A549 (cell line): ENCODE measurements around the gene RGS21. TPM values are rescaled to one million over a fixed set of nuclear protein-coding genes. Genes with fewer than 3 reads are reported as not detected.

ENCODE experiments used
- ATAC-seq, 2 experiments: fragments of 200-7000 bp in 1 of 2; fragments of >200 bp in 1 of 2; cut with Nextera tagmentation in 1 of 2; cut with Tn5 transposase in 1 of 2; 3 replicates each; pipeline versions ENCODE4 v1.8.0 to v1.9.1; 2018 to 2020; ENCODE audit warnings: mild to moderate bottlenecking in 1 of 2, moderate library complexity in 1 of 2
- CTCF ChIA-PET: fragments of 300-600 bp; sonication (Branson Sonifier 250); formaldehyde crosslinking; extraction: SDS; loops from one replicate; lab custom pipeline; 2021; ENCODE audit warnings: antibody characterized with exemption, inconsistent platforms; lab: Yijun Ruan, JAX
- POLR2A ChIA-PET: fragments of 350-600 bp; formaldehyde crosslinking; extraction: SDS; loops from one replicate; lab custom pipeline; 2021; ENCODE audit warnings: antibody characterized with exemption, inconsistent platforms; lab: Yijun Ruan, JAX
- DNase-seq, 2 experiments: peaks; one replicate each; pipeline versions ENCODE4 v3.0.0 to v3.0.0-alpha.2; 2011 to 2016; ENCODE audit warnings: low read depth in 1 of 2, low spot score in 1 of 2
- FAIRE-seq: peaks from 2 replicates; lab custom pipeline; 2011; peaks lifted over from hg19 to GRCh38; lab: Jason Lieb, UNC
- H3K27ac ChIP-seq, 2 experiments: fragments of >200 bp; sonication (Bioruptor Twin); formaldehyde crosslinking; 3 replicates each; pipeline ENCODE4 v1.5.1; 2016 to 2017
- H3K4me1 ChIP-seq: fragments of >200 bp; sonication (Bioruptor Twin); formaldehyde crosslinking; 3 replicates; pipeline ENCODE4 v1.6.1; 2016
- H3K4me2 ChIP-seq: fragments of >200 bp; sonication (Bioruptor Twin); formaldehyde crosslinking; 3 replicates; pipeline ENCODE4 v1.6.1; 2016
- H3K4me3 ChIP-seq: fragments of >200 bp; sonication (Bioruptor Twin); formaldehyde crosslinking; 3 replicates; pipeline ENCODE4 v1.5.1; 2016
- H3K9me3 ChIP-seq: fragments of >200 bp; sonication (Bioruptor Twin); formaldehyde crosslinking; 3 replicates; pipeline ENCODE4 v1.6.1; 2016
- CBX2 ChIP-seq: fragments of 200-600 bp; sonication (generic); IDR thresholded peaks from 2 replicates; pipeline ENCODE4 v1.6.1; 2016; ENCODE audit warnings: low read depth, mild to moderate bottlenecking, borderline replicate concordance
- CEBPB ChIP-seq, 2 experiments: fragments of >200 bp in 1 of 2; sonication (Bioruptor Twin) in 1 of 2; formaldehyde crosslinking in 1 of 2; IDR thresholded peaks; 2 replicates each; pipeline ENCODE4 v1.6.1; 2012 to 2016
- CHD2 ChIP-seq: fragments of 150-350 bp; IDR thresholded peaks from 2 replicates; pipeline ENCODE4 v1.6.1; 2014; ENCODE audit warnings: low read length; ENCODE audit not compliant: partially characterized antibody
- CHD4 ChIP-seq: fragments of 200-600 bp; sonication (generic); IDR thresholded peaks from 2 replicates; pipeline ENCODE4 v1.6.1; 2016; ENCODE audit warnings: antibody characterized with exemption, mild to moderate bottlenecking, borderline replicate concordance
- EHF ChIP-seq: fragments of 250-450 bp; sonication (Bioruptor Pico); IDR thresholded peaks from 2 replicates; pipeline ENCODE4 v1.5.0; 2020; ENCODE audit warnings: mild to moderate bottlenecking
- EHMT2 ChIP-seq: fragments of 200-600 bp; sonication (generic); IDR thresholded peaks from 2 replicates; pipeline ENCODE4 v1.6.1; 2016; ENCODE audit warnings: antibody characterized with exemption, low read depth, mild to moderate bottlenecking, moderate library complexity
- ESRRA ChIP-seq: fragments of 150-350 bp; IDR thresholded peaks from 2 replicates; pipeline ENCODE4 v1.6.1; 2014; ENCODE audit warnings: mild to moderate bottlenecking, low read length, borderline replicate concordance
- FOSB ChIP-seq: fragments of 250-450 bp; sonication (Bioruptor Pico); IDR thresholded peaks from 2 replicates; pipeline ENCODE4 v1.5.0; 2020; ENCODE audit warnings: mild to moderate bottlenecking, moderate library complexity
- FOSL2 ChIP-seq, 2 experiments: fragments of 450-650 bp in 1 of 2; fragments of >200 bp in 1 of 2; sonication (Bioruptor Twin) in 1 of 2; formaldehyde crosslinking; IDR thresholded peaks; 2 replicates each; pipeline versions ENCODE4 v1.5.0 to v1.6.1; 2016 to 2020; ENCODE audit warnings: mild to moderate bottlenecking in 1 of 2, moderate library complexity in 1 of 2
- GATA3 ChIP-seq: IDR thresholded peaks from 2 replicates; pipeline ENCODE4 v1.6.1; 2012; ENCODE audit warnings: borderline replicate concordance
- HEYL ChIP-seq: fragments of 250-450 bp; sonication (Bioruptor Pico); IDR thresholded peaks from 2 replicates; pipeline ENCODE4 v1.8.0; 2021; ENCODE audit warnings: mild to moderate bottlenecking, moderate library complexity
- KDM5A ChIP-seq: fragments of 200-600 bp; sonication (generic); IDR thresholded peaks from 2 replicates; pipeline ENCODE4 v1.6.1; 2016; ENCODE audit warnings: antibody characterized with exemption, mild to moderate bottlenecking
- MAFK ChIP-seq: fragments of 450-650 bp; IDR thresholded peaks from 2 replicates; pipeline ENCODE4 v1.6.1; 2014; ENCODE audit not compliant: partially characterized antibody
- MAZ ChIP-seq: fragments of 150-350 bp; IDR thresholded peaks from 2 replicates; pipeline ENCODE4 v1.6.1; 2014; ENCODE audit warnings: antibody characterized with exemption, low read depth, low read length, borderline replicate concordance
- MYC ChIP-seq: IDR thresholded peaks from 2 replicates; pipeline ENCODE4 v1.6.1; 2012; ENCODE audit warnings: mild to moderate bottlenecking, inconsistent platforms, low read length, improper control_type of control experiment, borderline replicate concordance
- RAD21 ChIP-seq, 2 experiments: fragments of >200 bp in 1 of 2; sonication (Bioruptor Twin) in 1 of 2; formaldehyde crosslinking in 1 of 2; IDR thresholded peaks in 1 of 2; conservative IDR thresholded peaks in 1 of 2; 2 replicates in 1 of 2; 3 replicates in 1 of 2; pipeline ENCODE4 v1.6.1; 2012 to 2018; ENCODE audit warnings: inconsistent platforms in 1 of 2
- RFX5 ChIP-seq: fragments of 450-650 bp; IDR thresholded peaks from 2 replicates; pipeline ENCODE4 v1.7.1; 2014; ENCODE audit warnings: antibody characterized with exemption, mild to moderate bottlenecking, moderate library complexity
- RNF2 ChIP-seq: fragments of 200-600 bp; sonication (generic); IDR thresholded peaks from 2 replicates; pipeline ENCODE4 v1.6.1; 2016; ENCODE audit warnings: low read depth, mild to moderate bottlenecking, antibody characterized with exemption, moderate library complexity, borderline replicate concordance
- ZC3H11A ChIP-seq: fragments of 450-650 bp; IDR thresholded peaks from 2 replicates; pipeline ENCODE4 v1.6.1; 2014; ENCODE audit warnings: antibody characterized with exemption, mild to moderate bottlenecking
- ZFP36 ChIP-seq: fragments of 450-650 bp; IDR thresholded peaks from 2 replicates; pipeline ENCODE4 v1.6.1; 2014; ENCODE audit warnings: borderline replicate concordance; ENCODE audit not compliant: partially characterized antibody
- ZNF302 ChIP-seq: fragments of 250-450 bp; sonication (Bioruptor Pico); IDR thresholded peaks from 2 replicates; pipeline ENCODE4 v1.9.0; 2021; ENCODE audit warnings: inconsistent platforms, mild to moderate bottlenecking, moderate library complexity
- WGBS: methylation state at CpG from one replicate; pipeline ENCODE4 v1.1.6; 2017; ENCODE audit errors: missing lambda C conversion rate; 5-methylcytosine and 5-hydroxymethylcytosine counted together
- polyA plus RNA-seq, 4 experiments: library from polyadenylated mRNA; depleted of rRNA in 3 of 4; stranded (reverse); fragments of >200 nt; fragmentation: RNase III in 1 of 4; extraction: RNeasy Plus Mini Kit Qiagen cat#74134 plus additional on column Dnase treatment in 1 of 4; gene quantifications; 2 replicates in 3 of 4; 3 replicates in 1 of 4; pipeline ENCODE4 v1.2.3, GENCODE V29; 2011 to 2017
- TF ChIP-seq, protein P1 (sequence below): fragments of 250-450 bp; sonication (Bioruptor Pico); IDR thresholded peaks from 2 replicates; pipeline ENCODE4 v1.5.0; 2020; ENCODE audit warnings: low read depth, mild to moderate bottlenecking, moderate library complexity
- TF ChIP-seq, protein P2 (sequence below): fragments of >200 bp; sonication (Bioruptor Twin); formaldehyde crosslinking; IDR thresholded peaks from 3 replicates; pipeline ENCODE4 v1.6.1; 2016
- TF ChIP-seq, protein P3 (sequence below): fragments of >200 bp; sonication (Bioruptor Twin); formaldehyde crosslinking; IDR thresholded peaks from 2 replicates; pipeline ENCODE4 v1.6.1; 2016
- TF ChIP-seq, protein P4 (sequence below): fragments of 150-350 bp; IDR thresholded peaks from 2 replicates; pipeline ENCODE4 v1.6.1; 2014; ENCODE audit warnings: low read depth, mild to moderate bottlenecking, low read length
- TF ChIP-seq, protein P5 (sequence below): fragments of 250-450 bp; sonication (Bioruptor Pico); IDR thresholded peaks from 2 replicates; pipeline ENCODE4 v1.5.0; 2021; ENCODE audit warnings: mild to moderate bottlenecking, moderate library complexity, borderline replicate concordance

RGS21 gene
- polyA plus RNA-seq, 2 of the 4 experiments (the other 2 are of a cell fraction): not detected

DNA sequence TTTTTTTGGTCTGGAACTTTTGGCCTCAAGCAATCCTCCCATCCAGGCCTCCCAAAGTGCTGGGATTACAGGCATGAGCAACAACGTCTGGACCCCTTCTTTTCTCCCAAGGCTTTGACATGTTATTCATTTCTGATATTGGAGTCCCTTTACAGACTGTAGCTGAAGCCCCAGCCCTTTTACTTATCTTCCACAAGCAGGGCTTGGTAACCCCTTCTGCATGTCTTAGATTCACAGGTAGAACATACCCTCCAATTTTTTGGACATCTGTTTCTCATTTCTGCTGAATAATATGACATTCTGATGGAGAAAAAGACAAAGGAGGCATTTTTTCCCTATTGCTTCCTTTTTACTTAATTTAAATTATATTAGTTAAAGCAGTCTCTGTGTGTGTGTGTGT is 39.2 kb upstream of the RGS21 start:
- FAIRE-seq: no peak
- Histone ChIP-seq H3K4me2 (no peak overlapping the region), H3K27ac (no peak overlapping the region), H3K4me3 (no peak overlapping the region), H3K4me1 (no peaks in the 10 kb centered on the region), H3K9me3 (no peaks in the 10 kb centered on the region)
- WGBS: 20% methylated on average over 1 of the region's 1 CpG
- no peak for ATAC-seq
- TF ChIP-seq, protein P1, sequence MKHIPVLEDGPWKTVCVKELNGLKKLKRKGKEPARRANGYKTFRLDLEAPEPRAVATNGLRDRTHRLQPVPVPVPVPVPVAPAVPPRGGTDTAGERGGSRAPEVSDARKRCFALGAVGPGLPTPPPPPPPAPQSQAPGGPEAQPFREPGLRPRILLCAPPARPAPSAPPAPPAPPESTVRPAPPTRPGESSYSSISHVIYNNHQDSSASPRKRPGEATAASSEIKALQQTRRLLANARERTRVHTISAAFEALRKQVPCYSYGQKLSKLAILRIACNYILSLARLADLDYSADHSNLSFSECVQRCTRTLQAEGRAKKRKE (CRISPR knock-in tag): no peak
- TF ChIP-seq FOSB (CRISPR knock-in tag): no peak
- TF ChIP-seq RFX5: no peak
- no peak for TF ChIP-seq ESRRA
- TF ChIP-seq KDM5A: no peak
- TF ChIP-seq MAZ: no peak
- no peak for TF ChIP-seq CBX2
- TF ChIP-seq EHMT2: no peak
- TF ChIP-seq FOSL2 (IDR thresholded peaks at IDR 0.05): no peak
- TF ChIP-seq FOSL2 (CRISPR knock-in tag; IDR thresholded peaks at IDR 0.05): no peak
- TF ChIP-seq RNF2: no peak
- no peak for TF ChIP-seq ZNF302 (CRISPR knock-in tag)
- no peak for TF ChIP-seq ZC3H11A
- no peak for TF ChIP-seq EHF (CRISPR knock-in tag)
- TF ChIP-seq, protein P2, sequence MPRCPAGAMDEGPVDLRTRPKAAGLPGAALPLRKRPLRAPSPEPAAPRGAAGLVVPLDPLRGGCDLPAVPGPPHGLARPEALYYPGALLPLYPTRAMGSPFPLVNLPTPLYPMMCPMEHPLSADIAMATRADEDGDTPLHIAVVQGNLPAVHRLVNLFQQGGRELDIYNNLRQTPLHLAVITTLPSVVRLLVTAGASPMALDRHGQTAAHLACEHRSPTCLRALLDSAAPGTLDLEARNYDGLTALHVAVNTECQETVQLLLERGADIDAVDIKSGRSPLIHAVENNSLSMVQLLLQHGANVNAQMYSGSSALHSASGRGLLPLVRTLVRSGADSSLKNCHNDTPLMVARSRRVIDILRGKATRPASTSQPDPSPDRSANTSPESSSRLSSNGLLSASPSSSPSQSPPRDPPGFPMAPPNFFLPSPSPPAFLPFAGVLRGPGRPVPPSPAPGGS: no peak
- no peak for TF ChIP-seq ZFP36
- POLR2A ChIA-PET: no interaction called here
- CTCF ChIA-PET: no interaction called here
- no peak for DNase-seq

DNA sequence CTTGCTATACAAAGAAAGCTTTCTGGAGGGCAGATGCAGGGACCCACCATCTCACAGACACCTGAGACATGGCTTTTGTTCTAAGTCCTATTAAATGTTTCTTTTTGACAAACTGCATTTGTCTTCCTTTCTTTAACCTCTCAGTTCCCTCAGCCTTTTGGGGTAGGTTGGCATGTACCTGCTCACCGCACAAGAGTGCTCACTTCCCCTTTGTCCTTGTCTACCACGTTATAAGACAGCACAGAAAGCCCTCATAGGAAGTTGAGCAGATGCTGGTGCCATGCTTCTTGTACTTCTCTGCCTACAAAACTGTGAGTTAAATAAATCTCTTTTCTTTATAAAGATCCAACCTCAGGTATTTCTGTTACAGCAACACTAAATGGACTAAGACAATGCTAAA is 31.9 kb upstream of the RGS21 start:
- DNase-seq (no peak), FAIRE-seq (no peak)
- POLR2A ChIA-PET: no interaction called here
- H3K9me3 ChIP-seq: peaks cover 4% of the 10 kb centered on the region; the same call in 2 of the 3 replicates
- CTCF ChIA-PET: no interaction called here
- no peak overlapping the region for H3K27ac ChIP-seq
- no peaks in the 10 kb centered on the region for H3K4me1 ChIP-seq
- no peak overlapping the region for H3K4me2 ChIP-seq
- WGBS: 39% methylated on average over 2 of the region's 2 CpGs
- TF ChIP-seq CHD2 (no peak), HEYL (CRISPR knock-in tag) (no peak), CHD4 (no peak), MYC (no peak), RAD21 (conservative IDR thresholded peaks at IDR 0.05 in 1 of 2, IDR thresholded peaks at IDR 0.05 in 1 of 2) (no peak), MAFK (no peak), ZC3H11A (no peak), GATA3 (no peak), CEBPB (IDR thresholded peaks at IDR 0.05) (no peak)
- TF ChIP-seq, protein P3, sequence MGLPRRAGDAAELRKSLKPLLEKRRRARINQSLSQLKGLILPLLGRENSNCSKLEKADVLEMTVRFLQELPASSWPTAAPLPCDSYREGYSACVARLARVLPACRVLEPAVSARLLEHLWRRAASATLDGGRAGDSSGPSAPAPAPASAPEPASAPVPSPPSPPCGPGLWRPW: no peak
- TF ChIP-seq, protein P4, sequence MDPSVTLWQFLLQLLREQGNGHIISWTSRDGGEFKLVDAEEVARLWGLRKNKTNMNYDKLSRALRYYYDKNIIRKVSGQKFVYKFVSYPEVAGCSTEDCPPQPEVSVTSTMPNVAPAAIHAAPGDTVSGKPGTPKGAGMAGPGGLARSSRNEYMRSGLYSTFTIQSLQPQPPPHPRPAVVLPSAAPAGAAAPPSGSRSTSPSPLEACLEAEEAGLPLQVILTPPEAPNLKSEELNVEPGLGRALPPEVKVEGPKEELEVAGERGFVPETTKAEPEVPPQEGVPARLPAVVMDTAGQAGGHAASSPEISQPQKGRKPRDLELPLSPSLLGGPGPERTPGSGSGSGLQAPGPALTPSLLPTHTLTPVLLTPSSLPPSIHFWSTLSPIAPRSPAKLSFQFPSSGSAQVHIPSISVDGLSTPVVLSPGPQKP: no peak
- TF ChIP-seq, protein P5, sequence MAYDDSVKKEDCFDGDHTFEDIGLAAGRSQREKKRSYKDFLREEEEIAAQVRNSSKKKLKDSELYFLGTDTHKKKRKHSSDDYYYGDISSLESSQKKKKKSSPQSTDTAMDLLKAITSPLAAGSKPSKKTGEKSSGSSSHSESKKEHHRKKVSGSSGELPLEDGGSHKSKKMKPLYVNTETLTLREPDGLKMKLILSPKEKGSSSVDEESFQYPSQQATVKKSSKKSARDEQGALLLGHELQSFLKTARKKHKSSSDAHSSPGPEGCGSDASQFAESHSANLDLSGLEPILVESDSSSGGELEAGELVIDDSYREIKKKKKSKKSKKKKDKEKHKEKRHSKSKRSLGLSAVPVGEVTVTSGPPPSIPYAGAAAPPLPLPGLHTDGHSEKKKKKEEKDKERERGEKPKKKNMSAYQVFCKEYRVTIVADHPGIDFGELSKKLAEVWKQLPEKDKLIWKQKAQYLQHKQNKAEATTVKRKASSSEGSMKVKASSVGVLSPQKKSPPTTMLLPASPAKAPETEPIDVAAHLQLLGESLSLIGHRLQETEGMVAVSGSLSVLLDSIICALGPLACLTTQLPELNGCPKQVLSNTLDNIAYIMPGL (CRISPR knock-in tag): no peak
- TF ChIP-seq, all 56 proteins: peak for 0
- no peak for ATAC-seq
- no peak overlapping the region for H3K4me3 ChIP-seq
